Kidney (tissue), 14 donors: ENCODE results near the gene CD200R1L. TPM values are rescaled to one million over a fixed set of nuclear protein-coding genes. Genes with fewer than 3 reads are reported as not detected.

Source experiments
- DNase-seq, 5 donors: peaks; one replicate each; pipeline ENCODE4 v3.0.0-alpha.2; 2013 to 2020
- FAIRE-seq: peaks from 2 replicates; lab custom pipeline; 2012; peaks lifted over from hg19 to GRCh38; lab: Jason Lieb, UNC
- H3K27ac ChIP-seq, 2 donors: one replicate each; pipeline ENCODE4 v1.7.0; 2013; ENCODE audit warnings: low read depth in 2 of 2, low read length in 2 of 2, inconsistent platforms in 1 of 2
- H3K27me3 ChIP-seq: one replicate; pipeline ENCODE4 v1.7.1; 2013; ENCODE audit warnings: low read length, inconsistent platforms; ENCODE audit not compliant: control insufficient read depth, insufficient read depth
- H3K36me3 ChIP-seq, 3 donors: one replicate each; pipeline versions ENCODE4 v1.7.0 to v1.7.1; 2013; ENCODE audit warnings: low read length in 3 of 3, control low read depth in 1 of 3, inconsistent platforms in 1 of 3; ENCODE audit not compliant: insufficient read depth in 3 of 3, control insufficient read depth in 2 of 3
- H3K4me1 ChIP-seq, 3 donors: one replicate each; pipeline versions ENCODE4 v1.7.0 to v1.7.1; 2013; ENCODE audit warnings: low read length in 3 of 3, inconsistent platforms in 1 of 3, low read depth in 1 of 3; ENCODE audit not compliant: control insufficient read depth in 2 of 3, insufficient read depth in 2 of 3
- H3K4me3 ChIP-seq, 3 donors: one replicate each; pipeline versions ENCODE4 v1.7.0 to v1.8.1; 2013; ENCODE audit warnings: low read length in 3 of 3, control low read depth in 1 of 3, inconsistent platforms in 1 of 3
- H3K9ac ChIP-seq, 3 donors: one replicate each; pipeline versions ENCODE4 v1.7.0 to v1.7.1; 2013; ENCODE audit warnings: low read length in 3 of 3, control low read depth in 1 of 3, inconsistent platforms in 1 of 3
- H3K9me3 ChIP-seq, 3 donors: one replicate each; pipeline versions ENCODE4 v1.7.0 to v1.7.1; 2013; ENCODE audit warnings: low read length in 3 of 3, control low read depth in 1 of 3, inconsistent platforms in 1 of 3; ENCODE audit not compliant: control insufficient read depth in 2 of 3, insufficient read depth in 1 of 3
- CTCF ChIP-seq: IDR thresholded peaks from 3 replicates; pipeline ENCODE4 v1.5.1; 2012; ENCODE audit warnings: mild to moderate bottlenecking, moderate library complexity, borderline replicate concordance; ENCODE audit not compliant: insufficient read depth; ENCODE audit errors: extremely low read depth
- intact Hi-C: fragments of 100-400 bp; cut with DNase I; formaldehyde crosslinking; loops from one replicate; pipeline ENCODE4 v1.11.1; 2022
- polyA plus RNA-seq: library from polyadenylated mRNA; stranded (reverse); fragments of 350-450 nt; fragmentation: Illumina TruSeq; extraction: RNeasy Lipid Tissue Mini Kit (QIAGEN cat#74804); gene quantifications from one replicate; pipeline ENCODE4 v1.2.3, GENCODE V29; 2014; ENCODE audit warnings: low read depth, low replicate concordance; ENCODE audit not compliant: insufficient read depth
- total RNA-seq: library from RNA; stranded (reverse); fragmentation: NEBNext Ultra II Directional; extraction: Animal tissue kit (Norgen Biotek cat#: 25700); gene quantifications from one replicate; pipeline ENCODE4 v1.2.1, GENCODE V29; 2021
- donor health status: control.
- donor health status: control.
- donor health status: control.
- donor health status: control.
- donor health status: control.
- donor health status: DM: yes; HTN: yes; CAD: no.
- donor health status: Normal renal cell carcinoma (clear cell type).

CD200R1L gene
- total and polyA plus RNA-seq, 2 donors from 2014 or later: not detected

- Histone ChIP-seq H3K27ac (no peak overlapping the region), H3K4me3 (no peak overlapping the region), H3K9me3 (no peaks in the 10 kb centered on the region), H3K27me3 (no peaks in the 10 kb centered on the region), H3K4me1 (no peaks in the 10 kb centered on the region), H3K9ac (no peak overlapping the region), H3K36me3 (no peaks in the 10 kb centered on the region)
- FAIRE-seq: no peak
- TF ChIP-seq CTCF: no peak
- intact Hi-C loops: no loop called here
- no peak for DNase-seq
Observed at GRCh38 chr3:112775011-112775742, 71.5 kb downstream of the CD200R1L start.

- Histone ChIP-seq H3K27ac (no peak overlapping the region), H3K4me1 (no peaks in the 10 kb centered on the region), H3K27me3 (no peaks in the 10 kb centered on the region), H3K4me3 (no peak overlapping the region), H3K36me3 (no peaks in the 10 kb centered on the region), H3K9ac (no peak overlapping the region), H3K9me3 (no peaks in the 10 kb centered on the region)
- intact Hi-C loops: no loop called here
- TF ChIP-seq CTCF: no peak
- no peak for DNase-seq
- no peak for FAIRE-seq
Observed at GRCh38 chr3:112774293-112774926, 72.3 kb downstream of the CD200R1L start.

- TF ChIP-seq CTCF: no peak
- FAIRE-seq: no peak
- H3K9ac ChIP-seq: no peak overlapping the region
Observed at GRCh38 chr3:112773864-112774263, 72.8 kb downstream of the CD200R1L start.

More at GRCh38 chr3:112773864-112774263, 72.8 kb downstream of the CD200R1L start:
- DNase-seq: no peak
- Histone ChIP-seq H3K9me3 (no peaks in the 10 kb centered on the region), H3K27me3 (no peaks in the 10 kb centered on the region), H3K4me1 (no peaks in the 10 kb centered on the region), H3K4me3 (no peak overlapping the region), H3K27ac (no peak overlapping the region), H3K36me3 (no peaks in the 10 kb centered on the region)
- intact Hi-C loops: no loop called here
